Measurements from ENCODE around the gene OXSR1. TPM values are rescaled to one million over a fixed set of nuclear protein-coding genes. Genes with fewer than 3 reads are reported as not detected.
"Not testable (repeated sequence)": the region's sequence is repeated elsewhere in the genome, so short reads cannot be mapped to it uniquely, and the experiment has no call there.

The OXSR1 gene
- total RNA-seq, 1 donor from 2014 or later: 95.3 TPM

- H3K4me3 ChIP-seq (ENCODE audit: low read depth, low read length): no peak overlapping the region
- no peak for TF ChIP-seq CTCF (IDR thresholded peaks at IDR 0.05; ENCODE audit: insufficient read depth, low read length, severe bottlenecking)
- no peak for DNase-seq (ENCODE audit: low read depth)
- no peaks in the 10 kb centered on the region for H3K27me3 ChIP-seq (ENCODE audit: control insufficient read depth, insufficient read depth, low read length)
- no peaks in the 10 kb centered on the region for H3K36me3 ChIP-seq (ENCODE audit: control insufficient read depth, insufficient read depth, low read length)
- peak; percentile 13 for FAIRE-seq
These were observed 119.4 kb downstream of the OXSR1 start for GRCh38 chr3:38284756-38285150.

DNA sequence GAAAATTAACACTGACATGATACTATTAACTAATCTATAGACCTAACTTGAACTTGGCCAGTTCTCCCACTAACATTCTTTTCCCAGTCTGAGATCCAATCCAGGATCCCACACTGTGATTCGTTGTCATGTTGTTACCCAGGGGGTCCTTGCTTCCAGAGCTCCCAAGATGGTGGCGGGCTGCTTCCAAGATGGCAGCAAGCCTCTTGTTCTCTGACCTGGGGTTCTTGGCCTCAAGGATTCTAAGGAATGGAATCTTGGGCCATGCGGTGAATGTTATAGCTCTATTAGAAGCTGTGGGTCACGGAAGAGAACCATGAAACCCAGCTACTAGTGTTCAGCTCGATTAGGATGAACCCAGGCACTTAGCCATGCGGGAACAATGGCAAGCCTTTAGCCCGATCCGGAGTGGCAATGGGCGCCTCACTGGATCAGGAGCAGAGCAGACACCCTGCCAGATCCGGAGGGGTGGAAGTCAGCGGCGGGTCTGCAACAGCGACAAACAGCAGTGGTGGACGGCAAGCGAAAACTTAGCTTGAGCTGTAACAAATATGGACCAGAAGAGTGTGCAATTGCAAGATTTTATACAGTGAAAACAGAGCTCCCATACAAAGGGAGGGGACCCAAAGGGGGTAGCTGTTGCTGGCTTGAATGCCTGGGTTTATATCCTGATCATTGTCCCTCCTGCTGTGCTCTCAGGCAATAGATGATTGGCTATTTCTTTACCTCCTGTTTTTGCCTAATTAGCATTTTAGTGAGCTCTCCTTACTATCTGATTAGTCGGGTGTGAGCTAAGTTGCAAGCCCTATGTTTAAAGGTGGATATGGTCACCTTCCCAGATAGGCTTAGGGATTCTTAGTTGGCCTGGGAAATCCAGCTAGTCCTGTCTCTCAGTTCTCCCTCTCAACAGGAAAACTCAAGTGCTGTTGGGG lies 124.2 kb downstream of the OXSR1 start:
- not testable (repeated sequence) for H3K36me3 ChIP-seq (ENCODE audit: control insufficient read depth, insufficient read depth, low read length); H3K27me3 ChIP-seq (ENCODE audit: control insufficient read depth, insufficient read depth, low read length); H3K4me3 ChIP-seq (ENCODE audit: low read depth, low read length); DNase-seq (ENCODE audit: low read depth); FAIRE-seq

DNA sequence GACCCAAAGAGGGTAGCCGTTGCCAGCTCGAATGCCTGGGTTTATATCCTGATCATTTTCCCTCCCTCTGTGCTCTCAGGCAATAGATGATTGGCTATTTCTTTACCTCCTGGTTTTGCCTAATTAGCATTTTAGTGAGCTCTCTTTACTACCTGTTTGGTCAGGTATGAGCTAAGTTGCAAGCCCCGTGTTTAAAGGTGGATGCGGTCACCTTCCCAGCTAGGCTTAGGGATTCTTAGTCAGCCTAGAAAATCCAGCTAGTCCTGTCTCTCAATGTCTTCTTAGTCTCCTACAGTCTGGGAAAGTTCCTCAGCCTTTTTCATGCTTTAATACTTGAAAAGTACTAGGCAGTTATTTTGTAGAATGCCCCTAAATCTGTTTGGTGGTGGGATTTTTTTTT lies 131.7 kb downstream of the OXSR1 start:
- not testable (repeated sequence) for H3K36me3 ChIP-seq (ENCODE audit: control insufficient read depth, insufficient read depth, low read length); H3K4me3 ChIP-seq (ENCODE audit: low read depth, low read length); H3K27me3 ChIP-seq (ENCODE audit: control insufficient read depth, insufficient read depth, low read length); FAIRE-seq
- peak; percentile 16 for DNase-seq (ENCODE audit: low read depth)

DNA sequence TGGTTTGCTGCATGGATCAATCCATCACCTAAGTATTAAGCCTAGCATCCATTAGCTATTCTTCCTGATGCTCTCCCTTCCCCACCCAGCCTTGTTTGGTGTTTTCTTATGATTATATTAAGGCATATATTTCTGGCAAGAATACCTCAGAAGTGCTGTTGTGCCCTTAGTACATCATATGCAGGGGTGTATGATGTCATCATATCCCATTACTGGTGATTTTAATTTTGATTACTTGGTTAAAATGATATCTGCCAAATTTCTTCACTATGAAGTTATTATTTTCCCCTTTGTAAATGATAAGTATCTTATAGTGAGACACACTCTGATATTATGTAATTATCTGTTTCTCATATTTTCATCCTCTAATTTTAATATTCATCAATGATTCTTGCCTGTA lies 132.2 kb downstream of the OXSR1 start:
- DNase-seq (ENCODE audit: low read depth) (no peak), FAIRE-seq (no peak)
- TF ChIP-seq CTCF (IDR thresholded peaks at IDR 0.05; ENCODE audit: insufficient read depth, low read length, severe bottlenecking): no peak
- H3K27me3 ChIP-seq (ENCODE audit: control insufficient read depth, insufficient read depth, low read length): no peaks in the 10 kb centered on the region
- no peaks in the 10 kb centered on the region for H3K36me3 ChIP-seq (ENCODE audit: control insufficient read depth, insufficient read depth, low read length)
- H3K4me3 ChIP-seq (ENCODE audit: low read depth, low read length): no peak overlapping the region

GRCh38 chr3:38297947-38298711 lies 132.8 kb downstream of the OXSR1 start:
- no peaks in the 10 kb centered on the region for H3K27me3 ChIP-seq (ENCODE audit: control insufficient read depth, insufficient read depth, low read length)
- TF ChIP-seq CTCF (IDR thresholded peaks at IDR 0.05; ENCODE audit: insufficient read depth, low read length, severe bottlenecking): peak; percentile 38
- FAIRE-seq (no peak), DNase-seq (ENCODE audit: low read depth) (peak; percentile 42)
- no peak overlapping the region for H3K4me3 ChIP-seq (ENCODE audit: low read depth, low read length)
- no peaks in the 10 kb centered on the region for H3K36me3 ChIP-seq (ENCODE audit: control insufficient read depth, insufficient read depth, low read length)

Other genes starting within 250 kb of the OXSR1 start
- gene VILL, start 174.8 kb upstream of the OXSR1 start, total RNA-seq: 121 and 171 TPM in 2 replicates
- 24.2 and 45.7 TPM in 2 replicates for gene PLCD1, start 135.9 kb upstream of the OXSR1 start, total RNA-seq
- 0.26 TPM in 2 replicates for gene DLEC1, start 126.3 kb upstream of the OXSR1 start, total RNA-seq
- 54.2 and 82.2 TPM in 2 replicates for gene ACAA1, start 28.4 kb upstream of the OXSR1 start, total RNA-seq
- gene MYD88, start 26.9 kb upstream of the OXSR1 start, total RNA-seq: 14.7 and 21.5 TPM in 2 replicates
- gene SLC22A13, start 100.3 kb downstream of the OXSR1 start, total RNA-seq: 0.77 and 0.79 TPM in 2 replicates
- 0.26 and 0.64 TPM in 2 replicates for gene SLC22A14, start 116.8 kb downstream of the OXSR1 start, total RNA-seq
- 1.5 and 2.1 TPM in 2 replicates for gene XYLB, start 181.2 kb downstream of the OXSR1 start, total RNA-seq

All from bronchial epithelial cell (primary cell).